Umbilical cord (tissue), 2 donors: ENCODE data around the gene SLC22A23. TPM values are rescaled to one million over a fixed set of nuclear protein-coding genes. Genes with fewer than 3 reads are reported as not detected.

Experiments used
- DNase-seq: peaks from one replicate; pipeline ENCODE4 v3.0.0-alpha.2; 2015; ENCODE audit warnings: low spot score
- total RNA-seq: library from RNA; depleted of rRNA; stranded (reverse); fragments of >200 nt; gene quantifications from one replicate; pipeline ENCODE4 v1.2.3, GENCODE V29; 2014; ENCODE audit warnings: low replicate concordance; ENCODE audit not compliant: insufficient read depth

SLC22A23 gene
- total RNA-seq, 1 donor from 2014 or later: 18.5 TPM

GRCh38 chr6:3336066-3336786 lies 120.6 kb downstream of the SLC22A23 start:
- no peak for DNase-seq

- no peak for DNase-seq
These were observed 121.7 kb downstream of the SLC22A23 start for GRCh38 chr6:3335169-3335568.

GRCh38 chr6:3334555-3334954 lies 122.3 kb downstream of the SLC22A23 start:
- no peak for DNase-seq

- no peak for DNase-seq
These were observed 123.6 kb downstream of the SLC22A23 start for GRCh38 chr6:3333263-3333662.

GRCh38 chr6:3331971-3332370 lies 124.9 kb downstream of the SLC22A23 start:
- DNase-seq: no peak

GRCh38 chr6:3331494-3331893 lies 125.4 kb downstream of the SLC22A23 start:
- no peak for DNase-seq

- no peak for DNase-seq
These were observed 126.7 kb downstream of the SLC22A23 start for GRCh38 chr6:3330199-3330598.

- no peak for DNase-seq
These were observed 127.3 kb downstream of the SLC22A23 start for GRCh38 chr6:3329393-3330051.

- no peak for DNase-seq
These were observed 128.1 kb downstream of the SLC22A23 start for GRCh38 chr6:3328796-3329195.

GRCh38 chr6:3328145-3328544 lies 128.7 kb downstream of the SLC22A23 start:
- no peak for DNase-seq

- DNase-seq: no peak
These were observed 129.4 kb downstream of the SLC22A23 start for GRCh38 chr6:3327403-3327802.

GRCh38 chr6:3326981-3327380 lies 129.9 kb downstream of the SLC22A23 start:
- DNase-seq: no peak

GRCh38 chr6:3326184-3326971 lies 130.5 kb downstream of the SLC22A23 start:
- DNase-seq: no peak

- DNase-seq: peak; percentile 39
These were observed 131.6 kb downstream of the SLC22A23 start for GRCh38 chr6:3325210-3325609.

- DNase-seq: no peak
These were observed 132.4 kb downstream of the SLC22A23 start for GRCh38 chr6:3324262-3324942.

- no peak for DNase-seq
These were observed 133.1 kb downstream of the SLC22A23 start for GRCh38 chr6:3323696-3324261.

GRCh38 chr6:3323148-3323547 lies 133.7 kb downstream of the SLC22A23 start:
- no peak for DNase-seq

GRCh38 chr6:3322366-3322890 lies 134.4 kb downstream of the SLC22A23 start:
- no peak for DNase-seq

GRCh38 chr6:3321875-3322274 lies 135.0 kb downstream of the SLC22A23 start:
- DNase-seq: no peak

- no peak for DNase-seq
These were observed 135.8 kb downstream of the SLC22A23 start for GRCh38 chr6:3321042-3321441.

- no peak for DNase-seq
These were observed 136.5 kb downstream of the SLC22A23 start for GRCh38 chr6:3320238-3320811.
